DMS53 treated with DMSO at 0.1 percent for 48 hours (cell line): ENCODE results near the gene ALG12.

ENCODE experiments used
- DNase-seq: peaks from one replicate; lab custom pipeline; 2025; ENCODE audit not compliant: unreplicated experiment; lab: John Stamatoyannopoulos, UW

ALG12 gene

DNA sequence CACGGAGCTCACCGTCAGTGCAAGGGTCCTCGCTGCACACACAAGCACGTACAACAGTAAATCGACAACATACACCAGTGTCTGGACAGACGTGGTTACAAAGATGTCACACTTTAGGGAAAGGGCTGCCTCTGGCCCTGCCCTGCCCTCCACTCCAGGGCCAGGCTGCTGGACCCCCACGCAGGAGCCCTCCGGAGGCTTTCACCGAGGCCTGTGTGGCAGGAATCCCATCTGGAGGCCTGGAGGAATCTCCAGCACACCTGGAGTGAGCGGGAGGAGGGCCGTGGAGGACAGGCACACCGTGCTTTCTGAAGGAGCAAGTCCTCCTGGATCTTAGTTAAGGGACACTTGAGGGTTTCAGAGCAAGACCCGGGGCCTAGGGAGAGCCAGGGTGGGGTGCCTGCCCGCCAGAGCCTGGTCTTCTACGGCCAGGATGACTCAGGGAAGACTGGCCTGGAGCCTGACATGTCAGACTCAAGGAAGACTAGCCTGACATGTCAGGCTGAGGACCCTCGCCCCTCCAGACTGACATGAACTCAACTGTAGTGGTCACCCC, 40.2 kb upstream of the ALG12 start:
- DNase-seq = no peak

DNA sequence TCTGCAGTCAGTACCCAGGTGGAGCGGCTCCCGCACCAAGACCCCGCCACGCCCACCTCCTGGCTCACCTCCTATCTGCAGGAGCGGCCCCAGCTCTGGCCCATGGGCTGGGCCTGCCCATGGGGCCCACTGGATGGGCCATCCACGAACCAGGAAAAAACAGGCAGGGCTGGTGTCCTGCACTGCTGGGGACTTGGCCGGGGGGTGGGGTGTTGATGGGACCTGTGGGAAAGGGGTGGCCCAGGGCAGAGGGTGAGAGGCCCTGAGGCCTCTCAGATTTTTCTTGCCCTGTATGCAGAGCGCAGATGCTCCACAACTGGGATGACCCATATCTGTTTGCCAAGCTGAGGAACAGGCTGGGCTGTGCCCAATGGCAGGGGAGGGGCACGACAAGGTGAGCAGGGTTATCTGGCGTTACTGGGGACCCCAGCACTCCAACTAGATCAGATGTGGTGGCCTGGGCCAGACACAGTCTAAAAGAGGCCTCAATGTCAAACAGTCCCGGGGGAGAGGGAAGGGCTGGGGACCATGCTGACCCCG, 39.7 kb upstream of the ALG12 start:
- DNase-seq = no peak

DNA sequence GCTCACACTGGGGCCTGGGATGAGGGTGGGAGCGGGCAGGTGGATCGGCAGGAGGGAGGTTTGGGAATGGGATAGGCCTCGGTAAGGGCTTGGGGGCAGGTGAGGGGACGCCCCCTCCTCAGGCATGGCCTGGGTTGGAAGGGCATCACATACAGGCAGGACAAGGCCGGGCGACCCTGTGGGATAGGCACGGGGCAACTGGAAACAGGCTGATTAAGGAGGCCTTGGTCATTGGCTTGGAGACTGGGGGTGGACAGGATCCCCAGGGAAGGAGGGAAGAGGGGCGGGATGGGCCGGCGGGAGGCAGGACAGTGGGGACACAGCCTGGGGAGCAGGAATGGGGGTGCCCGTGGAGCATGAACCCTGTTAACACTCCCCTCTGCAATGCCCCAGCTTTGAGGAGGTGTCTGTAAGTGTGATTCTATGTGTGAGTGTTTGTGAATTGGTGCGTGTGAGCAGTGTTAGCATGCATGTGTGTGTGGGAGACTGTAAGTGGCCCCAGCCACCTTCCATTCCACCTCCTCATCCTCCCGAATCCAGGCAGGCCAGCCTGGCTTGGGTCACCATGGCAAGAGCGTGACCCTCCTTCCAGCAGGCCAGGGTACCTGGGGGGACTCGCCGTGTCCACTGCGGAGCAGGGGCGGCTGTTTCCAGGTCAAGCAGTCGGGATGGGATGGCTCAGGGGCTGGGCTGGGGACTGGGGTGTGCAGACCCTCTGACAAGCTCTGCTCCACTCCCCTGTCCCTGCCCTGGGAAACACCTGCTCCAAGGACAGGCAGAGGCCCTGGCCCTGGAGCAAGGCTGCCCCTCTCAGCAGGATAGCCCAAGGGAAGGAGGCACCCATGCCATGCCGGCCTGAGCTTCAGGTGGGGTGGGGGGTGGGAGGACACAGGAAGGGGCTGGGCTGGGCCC, 38.9 kb upstream of the ALG12 start:
- no peak for DNase-seq

DNA sequence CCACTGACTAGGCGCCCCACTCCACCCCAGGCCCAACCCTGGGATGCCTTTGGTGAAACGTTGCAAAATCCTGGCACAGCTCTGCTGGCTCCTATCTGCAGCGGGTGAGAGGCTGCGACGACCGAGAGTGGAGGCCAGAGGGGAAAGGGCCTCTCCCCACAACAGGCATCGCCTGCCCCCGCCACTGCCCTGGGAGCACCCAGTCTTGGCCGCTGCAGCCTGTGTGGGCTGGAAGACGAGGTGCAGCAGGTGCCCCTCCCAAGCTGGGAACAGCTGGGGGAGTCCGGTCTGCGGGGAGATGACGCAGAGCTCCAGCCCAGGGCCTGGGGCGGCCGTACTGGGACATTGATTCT, 38.2 kb upstream of the ALG12 start:
- DNase-seq = no peak

DNA sequence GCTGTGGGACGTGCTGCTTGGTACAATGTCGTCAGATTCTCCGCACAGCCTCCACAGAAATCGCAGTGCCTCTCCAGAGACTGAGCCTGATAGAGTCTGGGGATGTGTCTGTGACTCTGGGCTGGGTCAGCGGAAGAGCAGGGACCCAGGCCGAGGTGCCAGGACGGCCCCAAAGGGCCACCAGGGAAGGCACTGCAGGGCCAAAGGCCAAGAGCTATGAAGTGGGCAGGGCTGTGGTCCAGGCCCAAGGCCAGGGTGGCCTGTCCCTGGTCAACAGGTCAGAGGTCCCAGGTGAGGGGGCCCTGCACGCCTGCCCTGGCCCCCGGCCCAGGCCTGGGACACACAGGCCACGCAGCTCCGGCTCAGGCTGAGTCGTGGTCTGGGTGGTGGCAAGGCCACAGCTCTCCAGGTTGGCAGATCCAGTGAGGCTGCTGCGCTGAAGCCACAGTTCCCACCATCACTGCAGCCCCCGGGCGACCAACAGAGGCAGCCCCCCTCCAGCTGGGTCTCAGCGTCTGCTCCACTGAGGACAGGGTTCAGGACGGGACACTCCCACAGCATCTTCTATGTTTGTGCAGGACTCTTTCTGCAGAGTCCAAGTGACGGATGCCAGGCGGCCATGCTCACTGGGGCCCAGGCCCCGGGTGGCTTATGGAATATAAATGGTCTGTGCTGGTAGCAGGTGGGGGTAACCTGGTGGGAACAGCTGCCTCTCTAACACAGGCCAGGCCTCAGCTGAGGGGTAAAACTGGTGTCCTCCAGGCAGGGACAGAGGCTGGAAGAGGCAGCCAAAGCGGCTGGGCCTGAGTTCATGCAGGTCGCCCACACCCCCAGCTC, 37.6 kb upstream of the ALG12 start:
- no peak for DNase-seq

- no peak for DNase-seq
Observed at GRCh38 chr22:49954991-49955580, 36.8 kb upstream of the ALG12 start.

DNA sequence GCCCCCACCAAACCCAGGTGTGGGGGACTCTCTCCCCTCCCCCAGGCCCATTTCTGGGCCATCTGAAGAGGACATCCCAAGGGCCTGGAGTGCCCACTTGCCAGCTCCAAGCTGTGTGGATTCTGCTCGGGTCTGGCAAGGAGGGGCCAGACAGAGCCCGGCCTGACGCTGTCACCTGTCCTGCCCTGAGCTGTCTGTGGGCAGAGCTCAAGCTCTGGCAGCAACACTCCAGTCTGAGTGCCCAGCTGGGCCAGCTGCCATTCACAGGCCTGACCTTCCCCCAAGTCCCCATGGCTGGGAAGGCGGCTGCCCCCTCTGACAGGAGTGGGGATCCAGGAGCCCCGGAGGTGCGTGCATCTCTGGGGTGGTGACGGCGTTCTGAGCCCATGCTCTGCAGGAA, 36.1 kb upstream of the ALG12 start:
- DNase-seq = peak; percentile 48

DNA sequence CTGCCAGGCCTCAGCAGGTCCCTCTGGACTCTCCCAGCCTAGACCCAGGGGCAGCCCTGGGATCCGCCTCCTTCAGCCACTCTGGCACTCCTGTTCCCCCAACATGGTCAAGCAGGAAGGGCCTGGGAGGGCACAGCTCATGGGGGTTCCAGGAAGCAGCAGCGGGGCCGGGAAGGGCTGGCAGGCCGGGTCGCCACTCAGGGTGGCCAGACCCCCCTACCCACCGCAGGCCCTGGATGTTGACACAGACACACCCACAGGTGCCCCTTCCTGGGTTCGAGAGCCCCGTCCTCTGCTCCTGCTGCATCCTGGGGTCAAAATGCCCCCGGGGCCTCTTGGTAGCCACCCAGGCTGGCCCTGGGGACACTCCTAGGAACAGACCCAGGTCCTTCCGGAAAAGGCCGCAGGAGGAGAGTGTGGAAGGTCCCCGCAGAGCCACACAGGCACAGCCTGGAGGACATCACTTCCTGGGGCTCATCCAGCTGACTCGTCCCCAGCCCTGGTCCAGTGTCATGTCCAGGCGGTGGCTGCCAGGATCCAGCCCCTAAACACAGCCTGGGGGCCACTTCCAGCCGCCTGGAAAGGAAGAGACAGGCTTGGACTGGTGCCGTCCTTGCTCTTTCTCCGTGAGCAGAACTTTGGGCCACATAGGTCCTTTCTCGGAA, 35.6 kb upstream of the ALG12 start:
- no peak for DNase-seq

- DNase-seq = peak; percentile 88
Observed at GRCh38 chr22:49953027-49953679, 34.9 kb upstream of the ALG12 start.

GRCh38 chr22:49951986-49952896, 34.0 kb upstream of the ALG12 start:
- no peak for DNase-seq

DNA sequence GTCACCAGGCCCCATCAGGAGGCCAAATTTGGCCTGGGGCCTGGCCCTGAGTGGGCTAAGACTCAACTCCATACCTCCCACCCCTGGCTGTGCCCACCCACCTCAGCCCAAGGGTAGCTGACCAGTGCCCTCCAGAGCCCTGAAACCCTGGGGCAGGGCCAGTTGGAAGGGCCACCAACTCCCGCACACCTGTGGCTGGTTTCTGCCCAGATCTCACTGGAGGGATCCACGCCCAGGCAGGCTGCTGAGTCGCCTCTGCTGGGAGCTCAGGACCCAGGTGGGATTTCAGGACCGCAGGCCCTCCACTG, 33.4 kb upstream of the ALG12 start:
- no peak for DNase-seq

GRCh38 chr22:49951000-49951677, 32.9 kb upstream of the ALG12 start:
- peak; percentile 85 for DNase-seq

DNA sequence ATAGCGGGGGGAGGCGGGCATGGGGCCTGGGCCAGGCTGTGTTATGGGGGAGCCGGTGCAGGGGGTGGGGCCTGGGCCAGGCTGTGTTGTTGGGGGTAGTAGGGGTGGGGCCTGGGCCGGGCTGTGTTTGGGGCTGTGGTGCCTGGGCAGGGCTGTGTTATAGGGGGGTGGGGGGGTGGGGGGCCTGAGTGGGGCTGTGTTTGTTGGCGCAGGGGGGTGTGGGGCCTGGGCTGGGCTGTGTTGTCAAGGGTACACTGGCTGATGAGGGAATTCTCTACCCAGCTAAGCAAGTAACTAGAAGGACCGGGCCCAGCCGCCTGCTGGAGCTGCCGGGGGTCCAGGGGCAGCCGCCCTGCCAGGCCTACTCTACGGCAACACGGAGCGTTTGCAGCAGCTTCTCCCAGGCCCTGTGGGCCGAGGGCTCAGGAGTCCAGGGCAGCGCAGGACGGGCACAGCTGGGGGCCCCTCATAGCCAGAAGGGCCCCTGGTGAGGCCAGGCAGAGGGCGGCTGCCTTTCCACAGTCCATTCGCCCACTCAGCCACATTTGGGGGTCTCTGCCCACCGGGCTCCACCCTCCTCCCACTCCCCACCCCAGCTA, 32.3 kb upstream of the ALG12 start:
- no peak for DNase-seq

DNA sequence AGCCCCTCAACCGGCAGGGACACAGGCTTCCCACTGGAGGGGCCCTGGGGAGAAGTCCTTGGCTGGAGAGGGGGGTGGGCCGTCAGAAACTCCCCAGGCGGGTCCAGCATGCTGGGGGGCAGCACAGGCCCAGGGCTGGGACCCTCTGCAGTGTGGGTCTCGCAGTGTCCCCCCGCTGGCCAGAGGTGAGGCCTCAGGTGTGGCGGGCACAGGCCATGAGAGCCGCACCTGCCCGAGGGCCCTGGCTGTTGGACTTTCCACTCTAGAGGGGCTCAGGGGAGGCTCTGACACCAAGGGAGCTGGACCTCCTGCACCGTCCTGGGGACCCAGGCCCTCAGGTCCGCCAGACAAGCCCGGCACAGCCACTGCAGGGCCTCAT, 31.7 kb upstream of the ALG12 start:
- DNase-seq = no peak

- peak; percentile 76 for DNase-seq
Observed at GRCh38 chr22:49948958-49949913, 31.0 kb upstream of the ALG12 start.

- DNase-seq = no peak
Observed at GRCh38 chr22:49948116-49948957, 30.1 kb upstream of the ALG12 start.

DNA sequence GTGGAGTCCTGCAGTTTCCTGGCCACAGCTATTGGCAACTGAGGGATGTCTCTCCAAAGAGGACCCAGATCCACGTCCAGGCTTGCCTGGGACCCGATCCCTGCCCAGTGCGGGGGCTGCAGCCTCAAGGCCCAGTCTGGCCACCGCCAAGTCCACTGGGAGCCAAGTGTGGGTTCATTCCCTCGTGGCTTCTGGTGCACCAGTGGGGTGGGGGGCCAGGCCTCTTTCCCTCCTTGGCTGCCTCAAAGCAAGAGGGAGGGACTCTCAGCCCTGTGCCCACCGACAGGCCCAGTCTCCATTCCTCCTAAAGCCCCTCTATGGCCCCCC, 29.0 kb upstream of the ALG12 start:
- no peak for DNase-seq
